ENCODE measurements around the gene CLHC1.

Gene CLHC1

DNA sequence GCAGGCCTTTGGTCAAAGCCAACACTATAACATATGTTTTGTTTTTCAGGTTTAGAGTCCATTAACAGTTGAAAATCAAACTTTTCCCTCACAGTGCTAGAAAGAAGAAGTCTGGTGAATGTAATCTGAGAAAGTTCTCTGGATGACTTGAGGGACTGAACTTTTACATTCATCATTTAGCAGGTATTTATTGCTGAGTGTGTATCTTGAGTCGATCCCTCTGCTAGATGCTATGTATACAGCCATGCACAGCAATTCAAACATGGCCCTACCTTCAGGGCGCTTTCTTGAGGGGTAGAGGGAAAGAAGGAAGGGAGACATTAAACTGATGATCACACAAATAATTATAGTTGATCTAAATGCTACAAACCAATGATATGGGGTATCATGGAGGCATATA is 89.6 kb downstream of the CLHC1 start:
- H3K4me3 ChIP-seq (replicated peaks; ENCODE audit: low read depth, low read length): no peak overlapping the region
- TF ChIP-seq, protein P1, sequence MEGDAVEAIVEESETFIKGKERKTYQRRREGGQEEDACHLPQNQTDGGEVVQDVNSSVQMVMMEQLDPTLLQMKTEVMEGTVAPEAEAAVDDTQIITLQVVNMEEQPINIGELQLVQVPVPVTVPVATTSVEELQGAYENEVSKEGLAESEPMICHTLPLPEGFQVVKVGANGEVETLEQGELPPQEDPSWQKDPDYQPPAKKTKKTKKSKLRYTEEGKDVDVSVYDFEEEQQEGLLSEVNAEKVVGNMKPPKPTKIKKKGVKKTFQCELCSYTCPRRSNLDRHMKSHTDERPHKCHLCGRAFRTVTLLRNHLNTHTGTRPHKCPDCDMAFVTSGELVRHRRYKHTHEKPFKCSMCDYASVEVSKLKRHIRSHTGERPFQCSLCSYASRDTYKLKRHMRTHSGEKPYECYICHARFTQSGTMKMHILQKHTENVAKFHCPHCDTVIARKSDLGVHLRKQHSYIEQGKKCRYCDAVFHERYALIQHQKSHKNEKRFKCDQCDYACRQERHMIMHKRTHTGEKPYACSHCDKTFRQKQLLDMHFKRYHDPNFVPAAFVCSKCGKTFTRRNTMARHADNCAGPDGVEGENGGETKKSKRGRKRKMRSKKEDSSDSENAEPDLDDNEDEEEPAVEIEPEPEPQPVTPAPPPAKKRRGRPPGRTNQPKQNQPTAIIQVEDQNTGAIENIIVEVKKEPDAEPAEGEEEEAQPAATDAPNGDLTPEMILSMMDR (IDR thresholded peaks at IDR 0.05; ENCODE audit: low read length, missing control alignments): no peak
- DNase-seq (ENCODE audit: low read depth): no peak

DNA sequence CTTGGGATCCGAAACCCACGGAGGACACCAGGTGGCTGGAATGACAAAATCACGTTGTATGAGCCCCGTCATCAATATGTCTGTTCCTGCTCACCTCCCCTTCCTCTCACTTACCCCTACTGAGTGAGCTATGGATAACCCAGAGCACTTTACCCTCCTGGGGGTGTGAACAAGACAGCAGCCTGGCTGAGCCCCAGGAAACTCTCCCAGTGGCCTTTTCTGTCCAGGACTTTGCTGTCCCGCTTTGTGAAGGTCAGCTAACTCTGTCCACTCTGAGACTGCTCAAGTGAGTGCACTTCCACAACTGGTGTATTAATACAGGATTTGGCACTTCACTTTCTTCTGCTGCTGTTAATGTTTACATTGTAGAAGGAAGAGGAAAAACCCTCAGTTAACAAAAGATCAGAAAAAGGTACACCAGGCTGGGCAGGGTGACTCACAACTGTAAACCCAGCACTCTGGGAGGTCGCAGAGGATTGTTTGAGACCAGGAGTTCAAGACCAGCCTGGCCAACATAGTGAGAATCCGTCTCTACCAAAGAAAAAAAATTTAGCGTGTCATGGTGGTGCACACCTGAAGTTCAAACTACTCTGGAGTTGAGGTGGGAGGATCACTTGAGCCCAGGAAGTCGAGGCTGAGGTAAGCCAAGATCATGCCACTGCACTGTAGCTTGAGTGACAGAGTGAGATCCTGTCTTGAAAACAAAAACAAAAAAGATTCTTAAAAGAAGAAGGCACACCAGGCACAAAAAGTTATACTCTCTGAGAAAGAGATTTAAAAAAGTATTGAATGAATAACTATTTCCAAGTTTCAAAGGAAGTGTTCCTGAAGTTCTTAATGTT is 90.3 kb downstream of the CLHC1 start:
- no peak overlapping the region for H3K4me3 ChIP-seq (replicated peaks; ENCODE audit: low read depth, low read length)
- TF ChIP-seq, protein P1 (IDR thresholded peaks at IDR 0.05; ENCODE audit: low read length, missing control alignments): no peak
- no peak for DNase-seq (ENCODE audit: low read depth)

DNA sequence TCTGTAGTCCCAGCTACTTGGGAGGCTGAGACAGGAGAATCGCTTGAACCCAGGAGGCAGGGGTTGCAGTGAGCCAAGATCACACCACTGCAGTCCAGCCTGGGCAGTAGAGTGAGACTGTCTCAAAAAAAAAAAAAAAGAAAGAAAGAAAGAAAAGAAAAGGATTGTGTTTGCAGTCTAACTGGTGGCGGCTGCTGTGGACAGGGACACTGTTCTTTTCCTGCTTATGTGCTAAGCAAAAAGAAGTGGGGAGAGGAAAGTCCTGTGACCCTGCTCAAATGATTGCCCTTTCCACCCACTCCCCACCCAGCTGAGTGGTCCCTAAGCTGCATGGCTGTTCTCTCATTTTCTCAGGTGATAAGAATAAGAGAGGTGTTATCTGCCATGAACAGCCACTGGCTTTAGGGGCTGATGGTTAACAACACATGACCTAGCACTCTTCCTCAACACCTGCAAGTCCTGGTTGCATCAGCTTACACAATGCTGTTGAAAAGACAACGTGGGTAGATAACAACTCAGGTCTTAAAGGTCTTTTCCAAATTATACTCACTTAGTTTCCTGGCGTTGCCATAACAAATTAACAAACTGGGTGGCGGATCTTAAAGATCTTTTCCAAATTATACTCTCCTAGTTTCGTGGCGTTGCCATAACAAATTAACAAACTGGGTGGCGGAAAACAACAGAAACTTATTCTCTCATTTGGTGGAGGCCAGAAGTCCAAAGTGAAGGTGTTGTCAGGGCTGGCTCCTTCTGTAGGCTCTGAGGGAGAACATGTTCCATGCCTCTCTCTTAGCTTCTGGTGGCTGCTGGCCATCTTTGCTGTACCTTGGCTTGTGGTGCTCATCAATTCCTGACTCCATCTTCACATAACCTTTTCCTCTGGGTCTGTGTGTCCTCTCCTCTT is 91.5 kb downstream of the CLHC1 start:
- no peak for DNase-seq (ENCODE audit: low read depth)
- H3K4me3 ChIP-seq (replicated peaks; ENCODE audit: low read depth, low read length): no peak overlapping the region
- TF ChIP-seq, protein P1 (IDR thresholded peaks at IDR 0.05; ENCODE audit: low read length, missing control alignments): no peak

DNA sequence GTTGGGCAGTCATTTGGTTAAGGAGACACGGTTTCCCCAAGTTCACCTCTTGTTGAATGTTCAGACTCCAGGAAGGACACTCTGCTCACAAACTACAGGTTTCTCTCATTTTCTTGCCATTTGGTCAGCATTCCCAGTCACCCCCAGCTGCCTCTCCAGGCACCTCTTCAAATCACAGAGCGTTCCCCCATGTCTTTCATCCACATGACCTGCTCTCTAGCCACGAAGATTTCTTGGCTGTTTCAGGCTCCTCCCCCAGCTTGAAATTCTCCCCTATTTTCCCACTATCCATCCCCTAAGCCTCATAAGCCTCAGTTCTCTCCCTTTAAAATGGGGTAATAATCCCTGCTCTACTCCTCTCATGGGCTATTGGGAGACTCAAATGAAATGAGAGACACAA is 92.8 kb downstream of the CLHC1 start:
- no peak for DNase-seq (ENCODE audit: low read depth)
- TF ChIP-seq, protein P1 (IDR thresholded peaks at IDR 0.05; ENCODE audit: low read length, missing control alignments): no peak
- H3K4me3 ChIP-seq (replicated peaks; ENCODE audit: low read depth, low read length): no peak overlapping the region

DNA sequence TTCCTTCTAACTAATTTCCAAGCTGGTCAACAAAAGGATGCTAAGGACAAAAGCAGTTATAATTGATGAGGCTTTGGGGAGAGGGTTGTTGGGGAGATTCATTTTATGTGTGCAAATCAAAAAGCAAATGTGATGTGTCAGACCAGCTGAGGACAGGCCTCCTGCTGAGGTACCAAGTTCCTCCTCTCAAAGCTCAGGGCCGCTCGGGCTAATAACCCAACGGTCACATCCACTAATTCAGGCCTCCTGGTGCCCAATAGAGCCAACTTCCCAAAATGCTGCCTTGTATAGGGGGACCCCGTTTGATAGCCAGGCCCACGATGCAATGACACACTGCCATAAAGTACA is 93.2 kb downstream of the CLHC1 start:
- TF ChIP-seq, protein P1 (IDR thresholded peaks at IDR 0.05; ENCODE audit: low read length, missing control alignments): no peak
- H3K4me3 ChIP-seq (replicated peaks; ENCODE audit: low read depth, low read length): no peak overlapping the region
- no peak for DNase-seq (ENCODE audit: low read depth)

DNA sequence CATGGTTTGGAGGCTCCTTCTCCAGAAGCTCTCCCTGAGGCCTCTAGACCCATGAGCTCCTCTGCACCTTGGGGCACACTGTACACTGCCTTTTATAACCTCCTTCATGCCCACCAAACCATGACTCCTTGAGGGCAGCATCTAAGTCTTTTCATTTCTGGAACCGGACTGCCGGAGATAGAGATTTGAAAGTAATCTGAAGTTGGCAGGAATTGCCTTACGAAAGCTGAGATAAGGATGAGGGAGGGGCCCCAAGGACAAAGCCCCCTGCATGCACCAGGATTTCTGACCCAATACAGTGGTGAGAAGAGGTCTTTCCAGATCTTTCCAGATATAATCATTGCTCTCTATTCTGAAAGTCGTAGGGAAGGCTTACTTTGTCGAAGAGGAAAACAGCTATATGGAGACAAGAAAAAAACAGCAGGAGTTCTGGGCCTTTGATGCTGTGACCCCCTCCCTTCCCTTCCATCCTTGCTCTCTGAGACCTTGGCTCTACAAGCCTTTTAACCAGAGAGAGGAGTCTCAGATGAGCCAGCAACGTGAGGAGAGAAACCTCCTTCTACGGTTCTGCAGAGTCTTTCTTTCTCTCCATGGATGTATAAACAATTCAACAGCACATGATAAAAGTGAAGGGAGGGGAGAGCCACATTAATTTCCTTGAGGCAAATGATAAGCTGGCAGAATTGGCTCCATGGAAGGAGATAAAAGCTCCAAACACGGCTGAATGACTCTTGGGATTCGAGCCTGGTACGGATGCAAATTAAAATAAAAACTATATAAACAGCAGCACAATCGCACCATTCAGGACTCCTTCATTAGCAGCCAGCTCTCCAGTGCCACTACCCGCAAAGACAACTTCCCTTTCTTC is 93.8 kb downstream of the CLHC1 start:
- DNase-seq (ENCODE audit: low read depth): no peak
- TF ChIP-seq, protein P1 (IDR thresholded peaks at IDR 0.05; ENCODE audit: low read length, missing control alignments): no peak
- no peak overlapping the region for H3K4me3 ChIP-seq (replicated peaks; ENCODE audit: low read depth, low read length)

Data from fibroblast of pulmonary artery (primary cell).